IMR-90 (cell line): ENCODE measurements around the gene ATP5PB. TPM values are rescaled to one million over a fixed set of nuclear protein-coding genes. Genes with fewer than 3 reads are reported as not detected.

Experiments
- ATAC-seq: fragments of 200-7000 bp; cut with Tn5 transposase; 2 replicates; pipeline ENCODE4 v1.9.1; 2020; ENCODE audit warnings: low read depth, mild to moderate bottlenecking, moderate library complexity
- BruUV-seq: library from RNA; stranded (reverse); fragments of 400-500 nt; replicated peaks from 2 replicates; lab custom pipeline; 2021; lab: Mats Ljungman, UMichigan
- CTCF ChIA-PET: fragments of 300-600 bp; formaldehyde crosslinking; extraction: SDS; loops from one replicate; lab custom pipeline; 2021; ENCODE audit warnings: antibody characterized with exemption; lab: Yijun Ruan, JAX
- POLR2A ChIA-PET: fragments of 300-600 bp; sonication (Branson Sonifier 250); formaldehyde crosslinking; loops from one replicate; lab custom pipeline; 2022; ENCODE audit warnings: antibody characterized with exemption; ENCODE audit not compliant: unreplicated experiment; lab: Charles Lee
- DNase-seq: peaks from one replicate; pipeline ENCODE4 v3.0.0; 2013
- H2AFZ ChIP-seq: replicated peaks from 2 replicates; pipeline ENCODE3; 2013; ENCODE audit warnings: low read length, mild to moderate bottlenecking; ENCODE audit not compliant: poor library complexity
- H2AK5ac ChIP-seq: 2 replicates; pipeline ENCODE4 v1.6.1; 2013; ENCODE audit warnings: low read depth, low read length, inconsistent platforms
- H2AK9ac ChIP-seq: replicated peaks from 2 replicates; pipeline ENCODE3; 2013; ENCODE audit warnings: mild to moderate bottlenecking, low read depth, low read length, moderate library complexity; ENCODE audit not compliant: poor library complexity
- H2BK120ac ChIP-seq: 2 replicates; pipeline ENCODE4 v1.6.1; 2013; ENCODE audit warnings: low read depth, low read length, inconsistent platforms
- H2BK15ac ChIP-seq: 3 replicates; pipeline ENCODE4 v1.6.1; 2013; ENCODE audit warnings: low read depth, low read length, inconsistent platforms
- H2BK20ac ChIP-seq: 2 replicates; pipeline ENCODE4 v1.6.1; 2013; ENCODE audit warnings: low read depth, mild to moderate bottlenecking, inconsistent platforms, low read length, moderate library complexity
- H2BK5ac ChIP-seq: 2 replicates; pipeline ENCODE4 v1.6.1; 2013; ENCODE audit warnings: mild to moderate bottlenecking, low read depth, low read length, inconsistent platforms; ENCODE audit not compliant: poor library complexity, severe bottlenecking
- H3K14ac ChIP-seq: replicated peaks from 2 replicates; pipeline ENCODE4 v1.6.1; 2013; ENCODE audit warnings: low read depth, low read length, inconsistent platforms
- H3K18ac ChIP-seq: 2 replicates; pipeline ENCODE4 v1.6.1; 2013; ENCODE audit warnings: low read depth, low read length, control low read depth
- H3K23ac ChIP-seq: 2 replicates; pipeline ENCODE4 v1.6.1; 2013; ENCODE audit warnings: low read depth, low read length, inconsistent platforms
- H3K27ac ChIP-seq: 2 replicates; pipeline ENCODE4 v1.5.1; 2013; ENCODE audit warnings: mild to moderate bottlenecking, control low read depth, low read length; ENCODE audit not compliant: insufficient read depth
- H3K27me3 ChIP-seq: 2 replicates; pipeline ENCODE4 v1.6.1; 2013; ENCODE audit warnings: low read length; ENCODE audit not compliant: control insufficient read depth, insufficient read depth
- H3K36me3 ChIP-seq: 2 replicates; pipeline ENCODE4 v1.6.1; 2013; ENCODE audit warnings: low read length, mixed read lengths; ENCODE audit not compliant: control insufficient read depth, insufficient read depth
- H3K4ac ChIP-seq: 2 replicates; pipeline ENCODE4 v1.6.1; 2013; ENCODE audit warnings: low read depth, low read length, inconsistent platforms
- H3K4me1 ChIP-seq: 2 replicates; pipeline ENCODE4 v1.6.1; 2013; ENCODE audit warnings: low read length, mixed read lengths; ENCODE audit not compliant: control insufficient read depth, insufficient read depth
- H3K4me2 ChIP-seq: 2 replicates; pipeline ENCODE4 v1.6.1; 2013; ENCODE audit warnings: low read depth, mild to moderate bottlenecking, control low read depth, low read length, moderate library complexity
- H3K4me3 ChIP-seq: 2 replicates; pipeline ENCODE4 v1.5.1; 2013; ENCODE audit warnings: low read depth, mild to moderate bottlenecking, control low read depth, low read length, moderate library complexity; ENCODE audit not compliant: insufficient read depth
- H3K56ac ChIP-seq: 2 replicates; pipeline ENCODE4 v1.6.1; 2013; ENCODE audit warnings: low read length, inconsistent platforms; ENCODE audit not compliant: insufficient read depth; ENCODE audit errors: extremely low read depth
- H3K79me1 ChIP-seq, 2 experiments: 2 replicates each; pipeline ENCODE4 v1.6.1; 2013; ENCODE audit warnings: low read length in 2 of 2, inconsistent platforms in 1 of 2, low read depth in 1 of 2
- H3K9ac ChIP-seq: 2 replicates; pipeline ENCODE4 v1.6.1; 2013; ENCODE audit warnings: low read depth, low read length, control low read depth
- H3K9me1 ChIP-seq: 2 replicates; pipeline ENCODE4 v1.6.1; 2013; ENCODE audit warnings: low read length, inconsistent platforms; ENCODE audit not compliant: insufficient read depth
- H3K9me3 ChIP-seq: 2 replicates; pipeline ENCODE4 v1.6.1; 2013; ENCODE audit warnings: low read length; ENCODE audit not compliant: control insufficient read depth, insufficient read depth
- H4K20me1 ChIP-seq: 2 replicates; pipeline ENCODE4 v1.6.1; 2013; ENCODE audit warnings: low read length, inconsistent platforms; ENCODE audit not compliant: insufficient read depth
- H4K5ac ChIP-seq: 2 replicates; pipeline ENCODE4 v1.6.1; 2013; ENCODE audit warnings: mild to moderate bottlenecking, low read depth, low read length, control low read depth
- H4K8ac ChIP-seq, 2 experiments: 2 replicates each; pipeline ENCODE4 v1.6.1; 2013; ENCODE audit warnings: low read depth in 2 of 2, low read length in 2 of 2, control low read depth in 1 of 2, inconsistent platforms in 1 of 2
- H4K91ac ChIP-seq: 2 replicates; pipeline ENCODE4 v1.6.1; 2013; ENCODE audit warnings: low read depth, low read length, inconsistent platforms; ENCODE audit not compliant: insufficient read depth
- CEBPB ChIP-seq: IDR thresholded peaks from 2 replicates; pipeline ENCODE4 v1.6.1; 2012; ENCODE audit warnings: low read depth, low read length, improper control_type of control experiment
- CHD1 ChIP-seq: IDR thresholded peaks from 2 replicates; pipeline ENCODE4 v1.6.1; 2012; ENCODE audit warnings: low read depth, low read length, improper control_type of control experiment
- FOS ChIP-seq: fragments of 150-350 bp; IDR thresholded peaks from 2 replicates; pipeline ENCODE4 v1.6.1; 2016; ENCODE audit warnings: low read depth, low read length
- MAFK ChIP-seq: IDR thresholded peaks from 2 replicates; pipeline ENCODE4 v1.6.1; 2012; ENCODE audit warnings: low read depth, low read length, improper control_type of control experiment
- MXI1 ChIP-seq: IDR thresholded peaks from 2 replicates; pipeline ENCODE4 v1.6.1; 2012; ENCODE audit warnings: low read depth, mild to moderate bottlenecking, low read length, moderate library complexity, borderline replicate concordance
- NFE2L2 ChIP-seq: fragments of 150-350 bp; IDR thresholded peaks from 2 replicates; pipeline ENCODE4 v1.6.1; 2016; ENCODE audit warnings: low read depth, mild to moderate bottlenecking, low read length
- RCOR1 ChIP-seq: IDR thresholded peaks from 2 replicates; pipeline ENCODE4 v1.6.1; 2012; ENCODE audit warnings: mild to moderate bottlenecking, low read length, improper control_type of control experiment; ENCODE audit not compliant: insufficient replicate concordance
- RFX5 ChIP-seq: IDR thresholded peaks from 2 replicates; pipeline ENCODE4 v1.8.0; 2012; ENCODE audit warnings: low read depth, mild to moderate bottlenecking, low read length, moderate library complexity
- SMC3 ChIP-seq: fragments of 150-350 bp; IDR thresholded peaks from 2 replicates; pipeline ENCODE4 v1.6.1; 2016; ENCODE audit warnings: low read depth, mild to moderate bottlenecking, antibody characterized with exemption, low read length, moderate library complexity
- WGBS, 2 experiments: methylation state at CpG; one replicate each; pipeline versions ENCODE4 v1.1.5 to v1.1.7; 2013; ENCODE audit warnings: missing lambda C conversion rate in 2 of 2; ENCODE audit not compliant: insufficient read length in 1 of 2; ENCODE audit errors: extremely low coverage in 2 of 2; 5-methylcytosine and 5-hydroxymethylcytosine counted together
- dilution Hi-C: fragments of 300-500 bp; cut with HindIII; formaldehyde crosslinking; loops from one replicate; pipeline ENCODE4 v1.14.3; 2018; ENCODE audit warnings: low sequenced_read_pairs; ENCODE audit not compliant: unreplicated experiment
- in situ Hi-C: fragments of 300-500 bp; cut with MboI; formaldehyde crosslinking; loops from 3 replicates; pipeline ENCODE4 v1.14.3; 2019; ENCODE audit warnings: low sequenced_read_pairs, inconsistent platforms, mixed read lengths
- intact Hi-C: fragments of 100-400 bp; cut with micrococcal nuclease; formaldehyde crosslinking; loops from 2 replicates; pipeline ENCODE4 v1.10.0; 2022
- polyA plus RNA-seq, 3 experiments: library from polyadenylated mRNA; depleted of rRNA; stranded (reverse); fragments of >200 nt; gene quantifications; 2 replicates each; pipeline ENCODE4 v1.2.3, GENCODE V29; 2012; ENCODE audit warnings: low replicate concordance in 1 of 3
- total RNA-seq: library from RNA; depleted of rRNA; stranded (reverse); fragments of >200 nt; gene quantifications from 2 replicates; pipeline ENCODE4 v1.2.3, GENCODE V29; 2012
- TF ChIP-seq, protein P1 (sequence below): conservative IDR thresholded peaks from 2 replicates; pipeline ENCODE4 v1.5.1; 2012; ENCODE audit warnings: mild to moderate bottlenecking, low read depth, low read length, improper control_type of control experiment
- TF ChIP-seq, protein P2 (sequence below): fragments of 150-350 bp; IDR thresholded peaks from 2 replicates; pipeline ENCODE4 v1.6.1; 2017; ENCODE audit warnings: mild to moderate bottlenecking, antibody characterized with exemption, low read length, low read depth
- TF ChIP-seq, protein P3 (sequence below): fragments of 150-350 bp; IDR thresholded peaks from 2 replicates; pipeline ENCODE4 v1.6.1; 2016; ENCODE audit warnings: low read depth, mild to moderate bottlenecking, low read length, moderate library complexity, borderline replicate concordance

ATP5PB gene
- total and polyA plus RNA-seq, 2 of the 4 experiments (the other 2 are of a cell fraction), result 234 to 301 TPM

DNA sequence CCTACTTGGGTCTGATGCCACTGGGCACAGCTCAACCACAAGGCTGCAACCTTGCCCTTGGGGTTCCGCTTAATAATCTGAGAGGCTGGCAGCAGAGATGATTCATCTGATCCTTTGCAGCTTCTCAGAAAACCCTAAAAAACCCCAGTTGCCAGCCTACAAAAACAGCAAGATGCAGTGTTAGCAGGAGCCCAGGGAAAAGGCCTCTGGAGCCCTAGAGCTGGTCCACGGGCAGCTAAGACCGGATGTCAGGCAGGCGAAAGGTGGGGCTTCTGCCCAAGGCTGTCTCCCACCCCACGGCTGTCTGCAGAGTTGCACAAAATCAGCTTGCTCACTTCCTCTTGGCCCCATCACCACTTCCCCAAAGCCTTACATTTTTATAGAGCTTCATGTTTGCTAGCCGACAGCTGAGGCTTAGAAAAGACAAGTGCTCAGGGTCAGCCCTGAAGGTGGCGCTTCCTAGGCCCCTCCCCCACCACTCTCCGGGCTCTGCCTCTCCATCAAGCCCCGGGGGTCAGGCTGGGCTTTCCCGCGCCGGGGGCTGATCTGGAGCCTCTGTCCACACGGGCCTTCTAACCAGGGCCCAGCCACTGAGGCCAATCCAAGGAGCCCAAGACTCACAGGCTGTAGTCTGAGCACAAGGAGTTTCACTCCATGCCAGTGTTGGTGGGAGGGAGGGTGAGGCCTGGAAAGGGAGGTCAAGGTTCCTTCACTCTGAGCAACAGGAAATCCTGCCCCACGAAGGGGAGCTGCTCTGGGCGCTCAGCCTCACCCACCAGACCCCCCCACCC, 58.3 kb downstream of the ATP5PB start:
- Histone ChIP-seq H3K36me3 (no peaks in the 10 kb centered on the region), H2AK5ac (peak overlapping the region; percentile 35; the same call in 1 of the 2 replicates), H4K91ac (peak overlapping the region; percentile 94), H3K4me2 (peak overlapping the region; percentile 68), H3K4ac (peak overlapping the region; percentile 99), H2AK9ac (peak overlapping the region; percentile 93), H2BK20ac (peak overlapping the region; percentile 89), H3K9me3 (no peaks in the 10 kb centered on the region), H3K18ac (peak overlapping the region; percentile 88), H2BK120ac (peak overlapping the region; percentile 98), H4K5ac (peak overlapping the region; percentile 90), H3K27ac (peak overlapping the region; percentile 86), H3K79me1 (peaks cover 0 to 8% of the 10 kb centered on the region in 2 experiments; a peak in 1 of 4 replicates), H3K9ac (peak overlapping the region; percentile 61), H3K9me1 (no peaks in the 10 kb centered on the region), H3K27me3 (peaks cover 8% of the 10 kb centered on the region), H3K23ac (peak overlapping the region; percentile 95), H2BK5ac (peak overlapping the region; percentile 94), H3K56ac (peak overlapping the region; percentile 63), H3K14ac (peak overlapping the region; percentile 98), H2BK15ac (peak overlapping the region; percentile 83; the same call in 2 of the 3 replicates), H2AFZ (peak overlapping the region; percentile 100), H4K20me1 (no peaks in the 10 kb centered on the region), H4K8ac (peak overlapping the region; percentile 80 to 94), H3K4me1 (peaks cover 10% of the 10 kb centered on the region), H3K4me3 (no peak overlapping the region)
- dilution Hi-C loops, result no loop called here
- in situ Hi-C loops, result loop anchor here (5.0 kb wide), 2 partner anchors 50 to 140 kb away; no protein-coding TSS in a partner anchor
- POLR2A ChIA-PET, result interaction anchor here (0.6 to 1.0 kb wide), 3 partner anchors 34 to 112 kb away, joined by 3 to 11 read pairs (median 5); partner anchors contain the start of gene RAP1A
- 36% methylated on average over 3 of the region's 15 CpGs; no CpG with 5 or more reads in 1 of the 2 experiments for WGBS, 2 experiments
- intact Hi-C loops, result loop anchor here (1.0 to 5.0 kb wide), 8 partner anchors 26 to 262 kb away; partner anchors contain the start of gene DDX20
- no TSS peak for BruUV-seq
- DNase-seq, result peak; percentile 55
- CTCF ChIA-PET, result interaction anchor here (0.6 to 2.8 kb wide), 29 partner anchors 9 to 262 kb away, joined by 3 to 12 read pairs (median 5); partner anchors contain the start of gene RAP1A
- peak; percentile 81 for ATAC-seq
- TF ChIP-seq CHD1 (no peak), NFE2L2 (no peak), MXI1 (no peak), MAFK (no peak), SMC3 (no peak), FOS (no peak), RFX5 (no peak), RCOR1 (no peak), CEBPB (peak; percentile 10; the same call in 1 of the 2 replicates)
- TF ChIP-seq, protein P1, sequence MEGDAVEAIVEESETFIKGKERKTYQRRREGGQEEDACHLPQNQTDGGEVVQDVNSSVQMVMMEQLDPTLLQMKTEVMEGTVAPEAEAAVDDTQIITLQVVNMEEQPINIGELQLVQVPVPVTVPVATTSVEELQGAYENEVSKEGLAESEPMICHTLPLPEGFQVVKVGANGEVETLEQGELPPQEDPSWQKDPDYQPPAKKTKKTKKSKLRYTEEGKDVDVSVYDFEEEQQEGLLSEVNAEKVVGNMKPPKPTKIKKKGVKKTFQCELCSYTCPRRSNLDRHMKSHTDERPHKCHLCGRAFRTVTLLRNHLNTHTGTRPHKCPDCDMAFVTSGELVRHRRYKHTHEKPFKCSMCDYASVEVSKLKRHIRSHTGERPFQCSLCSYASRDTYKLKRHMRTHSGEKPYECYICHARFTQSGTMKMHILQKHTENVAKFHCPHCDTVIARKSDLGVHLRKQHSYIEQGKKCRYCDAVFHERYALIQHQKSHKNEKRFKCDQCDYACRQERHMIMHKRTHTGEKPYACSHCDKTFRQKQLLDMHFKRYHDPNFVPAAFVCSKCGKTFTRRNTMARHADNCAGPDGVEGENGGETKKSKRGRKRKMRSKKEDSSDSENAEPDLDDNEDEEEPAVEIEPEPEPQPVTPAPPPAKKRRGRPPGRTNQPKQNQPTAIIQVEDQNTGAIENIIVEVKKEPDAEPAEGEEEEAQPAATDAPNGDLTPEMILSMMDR, result 0 out of 2 replicates have a peak, but pooled peaks have one; percentile 4
- TF ChIP-seq, protein P2, sequence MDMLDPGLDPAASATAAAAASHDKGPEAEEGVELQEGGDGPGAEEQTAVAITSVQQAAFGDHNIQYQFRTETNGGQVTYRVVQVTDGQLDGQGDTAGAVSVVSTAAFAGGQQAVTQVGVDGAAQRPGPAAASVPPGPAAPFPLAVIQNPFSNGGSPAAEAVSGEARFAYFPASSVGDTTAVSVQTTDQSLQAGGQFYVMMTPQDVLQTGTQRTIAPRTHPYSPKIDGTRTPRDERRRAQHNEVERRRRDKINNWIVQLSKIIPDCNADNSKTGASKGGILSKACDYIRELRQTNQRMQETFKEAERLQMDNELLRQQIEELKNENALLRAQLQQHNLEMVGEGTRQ, result no peak
- TF ChIP-seq, protein P3, sequence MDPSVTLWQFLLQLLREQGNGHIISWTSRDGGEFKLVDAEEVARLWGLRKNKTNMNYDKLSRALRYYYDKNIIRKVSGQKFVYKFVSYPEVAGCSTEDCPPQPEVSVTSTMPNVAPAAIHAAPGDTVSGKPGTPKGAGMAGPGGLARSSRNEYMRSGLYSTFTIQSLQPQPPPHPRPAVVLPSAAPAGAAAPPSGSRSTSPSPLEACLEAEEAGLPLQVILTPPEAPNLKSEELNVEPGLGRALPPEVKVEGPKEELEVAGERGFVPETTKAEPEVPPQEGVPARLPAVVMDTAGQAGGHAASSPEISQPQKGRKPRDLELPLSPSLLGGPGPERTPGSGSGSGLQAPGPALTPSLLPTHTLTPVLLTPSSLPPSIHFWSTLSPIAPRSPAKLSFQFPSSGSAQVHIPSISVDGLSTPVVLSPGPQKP, result no peak
